WTC11 (cell line): ENCODE measurements around the gene SLC5A7. TPM values are rescaled to one million over a fixed set of nuclear protein-coding genes. Genes with fewer than 3 reads are reported as not detected.

Experiments
- ATAC-seq: fragments of 200-7000 bp; cut with Tn5 transposase; 2 replicates; pipeline ENCODE4 v1.10.0; 2021; ENCODE audit warnings: mild to moderate bottlenecking, moderate library complexity
- CTCF ChIA-PET: fragments of 300-600 bp; sonication (Branson Sonifier 250); formaldehyde crosslinking; loops from one replicate; lab custom pipeline; 2021; ENCODE audit warnings: antibody characterized with exemption; lab: Charles Lee
- POLR2A ChIA-PET: fragments of 350-600 bp; sonication (Branson Sonifier 250); formaldehyde crosslinking; loops from one replicate; lab custom pipeline; 2021; ENCODE audit warnings: antibody characterized with exemption; lab: Charles Lee
- DNase-seq: peaks from one replicate; pipeline ENCODE4 v3.0.0; 2021; ENCODE audit warnings: low spot score
- H3K27ac Mint-ChIP-seq: 2 replicates; pipeline ENCODE4 v1.8.0; 2021; ENCODE audit warnings: mixed read lengths
- H3K27me3 Mint-ChIP-seq: 2 replicates; pipeline ENCODE4 v1.8.0; 2021; ENCODE audit warnings: low read depth, mild to moderate bottlenecking, moderate library complexity, mixed read lengths
- H3K36me3 Mint-ChIP-seq: 2 replicates; pipeline ENCODE4 v1.8.0; 2021; ENCODE audit warnings: mixed read lengths
- H3K4me1 Mint-ChIP-seq: 2 replicates; pipeline ENCODE4 v1.8.0; 2022; ENCODE audit warnings: mixed read lengths
- H3K4me3 Mint-ChIP-seq: 2 replicates; pipeline ENCODE4 v1.8.0; 2021; ENCODE audit warnings: mild to moderate bottlenecking, moderate library complexity, mixed read lengths
- H3K9me3 Mint-ChIP-seq: 2 replicates; pipeline ENCODE4 v1.8.0; 2021; ENCODE audit warnings: mixed read lengths
- ARID4B ChIP-seq: sonication (generic); formaldehyde crosslinking; IDR thresholded peaks from 2 replicates; pipeline ENCODE4 v1.8.0; 2023; ENCODE audit warnings: missing genetic modification reagents, mild to moderate bottlenecking, borderline replicate concordance
- ATF1 ChIP-seq: sonication (generic); formaldehyde crosslinking; IDR thresholded peaks from 2 replicates; pipeline ENCODE4 v1.8.1; 2023; ENCODE audit warnings: mild to moderate bottlenecking, moderate library complexity, missing genetic modification reagents
- ATF3 ChIP-seq: sonication (generic); formaldehyde crosslinking; conservative IDR thresholded peaks from 2 replicates; pipeline ENCODE4 v1.8.1; 2022; ENCODE audit warnings: mild to moderate bottlenecking, missing genetic modification reagents
- E2F5 ChIP-seq: sonication (generic); formaldehyde crosslinking; IDR thresholded peaks from 2 replicates; pipeline ENCODE4 v1.8.1; 2022; ENCODE audit warnings: mild to moderate bottlenecking, moderate library complexity, missing genetic modification reagents
- ERG ChIP-seq: fragments of 250-450 bp; sonication (Bioruptor Pico); IDR thresholded peaks from 2 replicates; pipeline ENCODE4 v1.8.0; 2021; ENCODE audit warnings: mild to moderate bottlenecking
- FOXJ3 ChIP-seq: sonication (generic); formaldehyde crosslinking; IDR thresholded peaks from 2 replicates; pipeline ENCODE4 v1.9.0; 2021; ENCODE audit warnings: missing genetic modification reagents, mild to moderate bottlenecking, borderline replicate concordance
- HMGA2 ChIP-seq: fragments of 250-450 bp; sonication (Bioruptor Pico); IDR thresholded peaks from 2 replicates; pipeline ENCODE4 v1.4.0; 2021; ENCODE audit warnings: mild to moderate bottlenecking, moderate library complexity
- IRF2 ChIP-seq: sonication (generic); formaldehyde crosslinking; IDR thresholded peaks from 2 replicates; pipeline ENCODE4 v1.8.0; 2022; ENCODE audit warnings: low read depth, missing genetic modification reagents, borderline replicate concordance
- JAZF1 ChIP-seq: fragments of 250-450 bp; sonication (Bioruptor Pico); IDR thresholded peaks from 2 replicates; pipeline ENCODE4 v1.9.0; 2021; ENCODE audit warnings: moderate library complexity, mild to moderate bottlenecking, inconsistent platforms
- JUN ChIP-seq: sonication (generic); formaldehyde crosslinking; IDR thresholded peaks from 2 replicates; pipeline ENCODE4 v1.8.0; 2023; ENCODE audit warnings: mild to moderate bottlenecking, missing genetic modification reagents
- MAX ChIP-seq: sonication (generic); formaldehyde crosslinking; IDR thresholded peaks from 2 replicates; pipeline ENCODE4 v1.8.0; 2022; ENCODE audit warnings: mild to moderate bottlenecking, missing genetic modification reagents
- MXD4 ChIP-seq: fragments of 250-450 bp; sonication (Bioruptor Pico); IDR thresholded peaks from 2 replicates; pipeline ENCODE4 v1.8.0; 2021; ENCODE audit warnings: mild to moderate bottlenecking, moderate library complexity, borderline replicate concordance
- NFATC4 ChIP-seq: fragments of 250-450 bp; sonication (Bioruptor Pico); IDR thresholded peaks from 2 replicates; pipeline ENCODE4 v1.9.0; 2021; ENCODE audit warnings: mild to moderate bottlenecking
- NR2C2 ChIP-seq: sonication (generic); formaldehyde crosslinking; IDR thresholded peaks from 2 replicates; pipeline ENCODE4 v1.8.0; 2022; ENCODE audit warnings: mild to moderate bottlenecking, missing genetic modification reagents
- NR3C1 ChIP-seq: sonication (generic); formaldehyde crosslinking; conservative IDR thresholded peaks from 2 replicates; pipeline ENCODE4 v1.8.1; 2023; ENCODE audit warnings: low read depth, mild to moderate bottlenecking, missing genetic modification reagents
- SMAD4 ChIP-seq: sonication (generic); formaldehyde crosslinking; IDR thresholded peaks from 2 replicates; pipeline ENCODE4 v1.8.0; 2022; ENCODE audit warnings: mild to moderate bottlenecking, missing genetic modification reagents
- SOX15 ChIP-seq: fragments of 250-450 bp; sonication (Bioruptor Pico); IDR thresholded peaks from 2 replicates; pipeline ENCODE4 v1.9.0; 2021; ENCODE audit warnings: mild to moderate bottlenecking
- SP1 ChIP-seq: sonication (generic); formaldehyde crosslinking; conservative IDR thresholded peaks from 2 replicates; pipeline ENCODE4 v1.8.1; 2022; ENCODE audit warnings: missing genetic modification reagents
- STAT6 ChIP-seq: sonication (generic); formaldehyde crosslinking; conservative IDR thresholded peaks from 2 replicates; pipeline ENCODE4 v1.8.1; 2023; ENCODE audit warnings: mild to moderate bottlenecking, low read depth, missing genetic modification reagents, moderate library complexity
- ZBTB43 ChIP-seq: sonication (generic); formaldehyde crosslinking; IDR thresholded peaks from 2 replicates; pipeline ENCODE4 v1.8.1; 2023; ENCODE audit warnings: mild to moderate bottlenecking, missing genetic modification reagents
- ZNF219 ChIP-seq: sonication (generic); formaldehyde crosslinking; IDR thresholded peaks from 2 replicates; pipeline ENCODE4 v1.8.0; 2023; ENCODE audit warnings: missing genetic modification reagents, mild to moderate bottlenecking, borderline replicate concordance
- total RNA-seq: library from RNA; stranded (reverse); gene quantifications from 3 replicates; pipeline ENCODE4 v1.2.3, GENCODE V29; 2021

Gene SLC5A7
- total RNA-seq, 1 experiment from 2014 or later, result not detected

GRCh38 chr2:107990718-107991117, 4.4 kb downstream of the SLC5A7 start:
- H3K4me3 Mint-ChIP-seq, result no peak overlapping the region
- H3K27ac Mint-ChIP-seq, result no peak overlapping the region
- POLR2A ChIA-PET, result no interaction called here
- no peak for TF ChIP-seq E2F5 (CRISPR knock-in tag)
- no peak for TF ChIP-seq ZNF219 (CRISPR knock-in tag)
- no peak for TF ChIP-seq ERG (CRISPR knock-in tag)
- no peak for TF ChIP-seq JUN (CRISPR knock-in tag)
- no peak for TF ChIP-seq IRF2 (CRISPR knock-in tag)
- no peak for TF ChIP-seq MAX
- TF ChIP-seq ATF3 (CRISPR knock-in tag), result no peak
- TF ChIP-seq SOX15 (CRISPR knock-in tag), result no peak
- TF ChIP-seq FOXJ3 (CRISPR knock-in tag), result no peak
- no peak for TF ChIP-seq MXD4 (CRISPR knock-in tag)
- TF ChIP-seq, all 79 proteins: peak for 0
- no peaks in the 10 kb centered on the region for H3K36me3 Mint-ChIP-seq
- CTCF ChIA-PET, result no interaction called here
- no peaks in the 10 kb centered on the region for H3K9me3 Mint-ChIP-seq
- peaks cover 3% of the 10 kb centered on the region; the same call in 1 of the 2 replicates for H3K4me1 Mint-ChIP-seq
- ATAC-seq, result no peak
- no peak for DNase-seq
- H3K27me3 Mint-ChIP-seq, result peaks cover 28% of the 10 kb centered on the region

GRCh38 chr2:107992069-107992468, 5.7 kb downstream of the SLC5A7 start:
- Mint-ChIP-seq H3K4me1 (peaks cover 3% of the 10 kb centered on the region; the same call in 1 of the 2 replicates), H3K36me3 (no peaks in the 10 kb centered on the region), H3K27me3 (peaks cover 15% of the 10 kb centered on the region), H3K27ac (no peak overlapping the region), H3K9me3 (no peaks in the 10 kb centered on the region), H3K4me3 (no peak overlapping the region)
- ATAC-seq, result no peak
- ChIA-PET CTCF (no interaction called here), POLR2A (no interaction called here)
- TF ChIP-seq NFATC4 (CRISPR knock-in tag) (no peak), JAZF1 (CRISPR knock-in tag) (no peak), E2F5 (CRISPR knock-in tag) (no peak), ATF1 (CRISPR knock-in tag) (no peak), SP1 (CRISPR knock-in tag) (no peak), NR2C2 (CRISPR knock-in tag) (no peak), SMAD4 (no peak), ARID4B (no peak), ZBTB43 (CRISPR knock-in tag) (no peak), STAT6 (CRISPR knock-in tag) (no peak), SOX15 (CRISPR knock-in tag) (no peak), NR3C1 (CRISPR knock-in tag) (no peak), HMGA2 (CRISPR knock-in tag) (no peak)
- DNase-seq, result no peak
